HG03575 (cell line): ENCODE data around the gene ACRBP.
"Not testable (repeated sequence)": the region's sequence is repeated elsewhere in the genome, so short reads cannot be mapped to it uniquely, and the experiment has no call there.

ENCODE experiments used
- ATAC-seq: cut with Tn5 transposase; IDR thresholded peaks from one replicate; pipeline ENCODE4 v1.9.1; 2021; ENCODE audit not compliant: unreplicated experiment, insufficient number of reproducible peaks, low FRiP score; ENCODE audit errors: extremely low read depth

The ACRBP gene

DNA sequence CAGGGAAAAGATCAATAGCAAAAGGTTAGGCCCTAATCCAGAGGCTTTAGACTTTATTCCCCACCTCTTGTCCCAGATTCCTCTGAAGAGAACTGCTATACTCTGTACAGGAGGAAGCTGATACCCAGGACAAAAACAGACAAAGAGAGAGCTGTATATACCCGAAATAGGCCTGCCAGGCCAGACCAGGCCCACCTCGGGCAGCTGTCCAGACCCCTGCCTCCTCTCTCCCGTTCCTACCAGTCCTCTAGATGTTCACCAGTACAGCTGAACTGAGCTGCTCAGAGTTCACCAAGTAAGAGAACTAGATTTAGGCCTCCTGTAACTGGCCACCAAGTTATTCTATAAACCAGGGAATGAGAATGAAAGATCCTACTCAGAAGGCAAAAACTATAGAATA is 44.7 kb downstream of the ACRBP start:
- ATAC-seq, result no peak

DNA sequence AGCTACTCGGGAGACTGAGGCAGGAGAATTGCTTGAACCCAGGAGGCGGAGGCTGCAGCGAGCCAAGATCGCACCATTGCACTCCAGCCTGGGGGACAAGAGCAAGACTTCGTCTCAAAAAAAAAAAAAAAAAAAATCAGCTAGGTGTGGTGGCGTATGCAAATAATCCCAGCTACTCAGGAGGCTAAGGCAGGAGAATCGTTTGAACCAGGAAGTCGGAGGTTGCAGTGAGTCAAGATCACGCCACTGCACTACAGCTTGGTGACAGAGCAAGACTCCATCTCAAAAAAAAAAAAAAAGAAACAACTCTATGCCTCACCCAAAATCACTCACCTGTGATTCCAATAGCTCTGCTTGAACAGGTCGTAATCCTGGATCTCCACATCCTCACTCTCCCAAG is 51.6 kb downstream of the ACRBP start:
- not testable (repeated sequence) for ATAC-seq

DNA sequence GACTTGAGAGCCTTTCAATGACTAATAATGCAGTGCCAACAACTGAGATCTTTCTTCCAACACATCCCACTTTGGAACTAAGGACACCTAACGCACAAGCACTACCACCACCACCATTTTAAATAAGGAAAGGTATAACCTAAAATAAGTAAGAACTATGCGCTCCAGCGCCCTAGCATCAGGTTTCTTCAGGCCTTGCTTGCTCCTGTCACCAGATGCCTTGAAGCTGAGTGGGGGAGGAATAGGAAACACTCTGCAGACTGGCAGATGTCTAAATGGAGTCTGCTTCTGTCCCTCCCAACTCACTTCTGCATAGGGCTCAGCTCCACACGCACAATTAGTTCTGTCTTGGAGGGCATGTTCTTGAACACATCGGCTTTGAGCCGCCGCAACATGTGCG is 55.1 kb downstream of the ACRBP start:
- no peak for ATAC-seq
